ENCODE measurements around the gene TRIM14. TPM values are rescaled to one million over a fixed set of nuclear protein-coding genes. Genes with fewer than 3 reads are reported as not detected.
"Not testable (repeated sequence)": the region's sequence is repeated elsewhere in the genome, so short reads cannot be mapped to it uniquely, and the experiment has no call there.

The TRIM14 gene
- polyA plus RNA-seq, 4 donors, result 2.7 to 6.7 (median 5.6) TPM

GRCh38 chr9:98142182-98142907, 23.3 kb upstream of the TRIM14 start:
- no peak for DNase-seq (ENCODE audit: low read depth in 4 of 4, low spot score in 3 of 4)

- DNase-seq (ENCODE audit: low read depth in 4 of 4, low spot score in 3 of 4), result no peak
Measured at GRCh38 chr9:98140503-98140902, 21.5 kb upstream of the TRIM14 start.

GRCh38 chr9:98136489-98136888, 17.5 kb upstream of the TRIM14 start:
- DNase-seq (ENCODE audit: low read depth in 4 of 4, low spot score in 3 of 4), result no peak

- DNase-seq (ENCODE audit: low read depth in 4 of 4, low spot score in 3 of 4), result no peak
Measured at GRCh38 chr9:98135938-98136337, 16.9 kb upstream of the TRIM14 start.

- DNase-seq (ENCODE audit: low read depth in 4 of 4, low spot score in 3 of 4), result no peak
Measured at GRCh38 chr9:98135558-98135934, 16.5 kb upstream of the TRIM14 start.

- no peak for DNase-seq (ENCODE audit: low read depth in 4 of 4, low spot score in 3 of 4)
Measured at GRCh38 chr9:98134702-98135557, 15.9 kb upstream of the TRIM14 start.

- no peak for DNase-seq (ENCODE audit: low read depth in 4 of 4, low spot score in 3 of 4)
Measured at GRCh38 chr9:98132806-98133631, 14.0 kb upstream of the TRIM14 start.

GRCh38 chr9:98132158-98132557, 13.1 kb upstream of the TRIM14 start:
- DNase-seq (ENCODE audit: low read depth in 4 of 4, low spot score in 3 of 4), result no peak

GRCh38 chr9:98130576-98131228, 11.7 kb upstream of the TRIM14 start:
- no peak for DNase-seq (ENCODE audit: low read depth in 4 of 4, low spot score in 3 of 4)

- not testable (repeated sequence) for DNase-seq (ENCODE audit: low read depth in 4 of 4, low spot score in 3 of 4)
Measured at GRCh38 chr9:98130060-98130459, 11.0 kb upstream of the TRIM14 start.

- no peak for DNase-seq (ENCODE audit: low read depth in 4 of 4, low spot score in 3 of 4)
Measured at GRCh38 chr9:98129451-98129881, 10.4 kb upstream of the TRIM14 start.

- DNase-seq (ENCODE audit: low read depth in 4 of 4, low spot score in 3 of 4), result no peak
Measured at GRCh38 chr9:98128316-98128715, 9.3 kb upstream of the TRIM14 start.

GRCh38 chr9:98127226-98127625, 8.2 kb upstream of the TRIM14 start:
- DNase-seq (ENCODE audit: low read depth in 4 of 4, low spot score in 3 of 4), result no peak

GRCh38 chr9:98124637-98125426, 5.8 kb upstream of the TRIM14 start:
- no peak for DNase-seq (ENCODE audit: low read depth in 4 of 4, low spot score in 3 of 4)

- DNase-seq (ENCODE audit: low read depth in 4 of 4, low spot score in 3 of 4), result not testable (repeated sequence)
Measured at GRCh38 chr9:98124091-98124490, 5.1 kb upstream of the TRIM14 start.

GRCh38 chr9:98121058-98121457, 2.0 kb upstream of the TRIM14 start:
- DNase-seq (ENCODE audit: low read depth in 4 of 4, low spot score in 3 of 4), result no peak

- no peak for DNase-seq (ENCODE audit: low read depth in 4 of 4, low spot score in 3 of 4)
Measured at GRCh38 chr9:98120476-98120875, 1.5 kb upstream of the TRIM14 start.

GRCh38 chr9:98117984-98118639, 910 bp downstream of the TRIM14 start:
- DNase-seq (ENCODE audit: low read depth in 4 of 4, low spot score in 3 of 4), result no peak

GRCh38 chr9:98117097-98117496, 1.9 kb downstream of the TRIM14 start:
- not testable (repeated sequence) for DNase-seq (ENCODE audit: low read depth in 4 of 4, low spot score in 3 of 4)
